H1 (cell line): ENCODE results near the gene HMX1. TPM values are rescaled to one million over a fixed set of nuclear protein-coding genes. Genes with fewer than 3 reads are reported as not detected.

Source experiments
- CTCF ChIA-PET: fragments of 300-600 bp; sonication (Branson Sonifier 250); formaldehyde crosslinking; loops from one replicate; lab custom pipeline; 2021; ENCODE audit not compliant: partially characterized antibody; lab: Charles Lee
- POLR2A ChIA-PET: fragments of 300-600 bp; sonication (Branson Sonifier 250); formaldehyde crosslinking; loops from one replicate; lab custom pipeline; 2021; ENCODE audit warnings: inconsistent platforms; ENCODE audit not compliant: partially characterized antibody; lab: Charles Lee
- DNase-seq, 2 experiments: peaks; one replicate each; pipeline versions ENCODE4 v3.0.0 to v3.0.0-alpha.2; 2010 to 2022; ENCODE audit warnings: low spot score in 2 of 2, low read depth in 1 of 2, mixed read lengths in 1 of 2
- FAIRE-seq: peaks from 2 replicates; lab custom pipeline; 2011; peaks lifted over from hg19 to GRCh38; lab: Jason Lieb, UNC
- H2AFZ ChIP-seq: 2 replicates; pipeline ENCODE4 v1.8.1; 2012; ENCODE audit warnings: low read length, inconsistent platforms
- H2AK5ac ChIP-seq: 2 replicates; pipeline ENCODE4 v1.6.1; 2013; ENCODE audit warnings: low read depth, low read length
- H2BK120ac ChIP-seq: replicated peaks from 2 replicates; pipeline ENCODE3; 2013; ENCODE audit warnings: low read depth, low read length, inconsistent platforms
- H2BK12ac ChIP-seq: 2 replicates; pipeline ENCODE4 v1.6.1; 2013; ENCODE audit warnings: low read depth, low read length
- H2BK15ac ChIP-seq: 2 replicates; pipeline ENCODE4 v1.6.1; 2013; ENCODE audit warnings: low read length
- H2BK20ac ChIP-seq: 2 replicates; pipeline ENCODE4 v1.6.1; 2013; ENCODE audit warnings: low read length
- H2BK5ac ChIP-seq: 2 replicates; pipeline ENCODE4 v1.6.1; 2013; ENCODE audit warnings: low read depth, low read length
- H3K14ac ChIP-seq: 2 replicates; pipeline ENCODE4 v1.6.1; 2013; ENCODE audit warnings: inconsistent platforms; ENCODE audit not compliant: insufficient read length
- H3K18ac ChIP-seq: 2 replicates; pipeline ENCODE4 v1.6.1; 2013; ENCODE audit warnings: low read length; ENCODE audit errors: extremely low read depth
- H3K23ac ChIP-seq: 2 replicates; pipeline ENCODE4 v1.6.1; 2013; ENCODE audit warnings: inconsistent platforms; ENCODE audit not compliant: insufficient read length
- H3K23me2 ChIP-seq: 2 replicates; pipeline ENCODE4 v1.6.1; 2013; ENCODE audit warnings: low read depth, low read length
- H3K27ac ChIP-seq: 2 replicates; pipeline ENCODE4 v1.6.1; 2011; ENCODE audit warnings: low read depth, low read length, inconsistent platforms
- H3K27me3 ChIP-seq, 4 experiments: replicated peaks in 1 of 4; 1 replicate in 1 of 4; 2 replicates in 3 of 4; pipeline versions ENCODE4 v1.6.1 to v1.8.1; 2011 to 2013; ENCODE audit warnings: low read length in 3 of 4, mild to moderate bottlenecking in 3 of 4, inconsistent platforms in 2 of 4, mixed read lengths in 2 of 4, moderate library complexity in 1 of 4; ENCODE audit not compliant: control insufficient read depth in 3 of 4, insufficient read depth in 3 of 4; ENCODE audit errors: extremely low read depth in 1 of 4
- H3K36me3 ChIP-seq, 4 experiments: 2 replicates each; pipeline versions ENCODE4 v1.6.1 to v1.8.1; 2011 to 2013; ENCODE audit warnings: mild to moderate bottlenecking in 4 of 4, low read length in 3 of 4, moderate library complexity in 2 of 4, control low read depth in 1 of 4, inconsistent platforms in 1 of 4; ENCODE audit not compliant: insufficient read depth in 4 of 4, control insufficient read depth in 2 of 4
- H3K4ac ChIP-seq: replicated peaks from 2 replicates; pipeline ENCODE3; 2013; ENCODE audit warnings: low read length, low read depth, mixed read lengths, inconsistent platforms; ENCODE audit not compliant: insufficient read length
- H3K4me1 ChIP-seq, 4 experiments: replicated peaks in 1 of 4; 1 replicate in 1 of 4; 2 replicates in 3 of 4; pipeline versions ENCODE4 v1.6.1 to v1.8.1; 2011 to 2013; ENCODE audit warnings: low read length in 3 of 4, inconsistent platforms in 2 of 4, mixed read lengths in 1 of 4; ENCODE audit not compliant: insufficient read depth in 4 of 4, control insufficient read depth in 3 of 4
- H3K4me2 ChIP-seq, 2 experiments: 2 replicates each; pipeline versions ENCODE4 v1.6.1 to v1.8.1; 2011 to 2013; ENCODE audit warnings: low read depth in 2 of 2, low read length in 2 of 2, control low read depth in 1 of 2, inconsistent platforms in 1 of 2, mild to moderate bottlenecking in 1 of 2; ENCODE audit not compliant: insufficient read depth in 1 of 2
- H3K4me3 ChIP-seq, 4 experiments: fragments of 200-600, 300-600 bp in 1 of 4; sonication (generic), shearing (Covaris generic), sonication (Bioruptor Twin) in 1 of 4; 2 replicates each; pipeline versions ENCODE4 v1.5.1 to v1.8.1; 2011 to 2016; ENCODE audit warnings: low read length in 4 of 4, low read depth in 3 of 4, control low read depth in 2 of 4, inconsistent platforms in 2 of 4, mild to moderate bottlenecking in 2 of 4, mixed read lengths in 1 of 4, moderate library complexity in 1 of 4; ENCODE audit not compliant: insufficient read depth in 2 of 4; ENCODE audit errors: extremely low read depth in 1 of 4
- H3K56ac ChIP-seq: replicated peaks from 2 replicates; pipeline ENCODE3; 2013; ENCODE audit warnings: low read depth, mild to moderate bottlenecking, mixed read lengths, low read length, inconsistent platforms; ENCODE audit not compliant: insufficient read length
- H3K79me1 ChIP-seq: 2 replicates; pipeline ENCODE4 v1.6.1; 2013; ENCODE audit warnings: low read depth, low read length, control low read depth
- H3K79me2 ChIP-seq, 2 experiments: 2 replicates each; pipeline versions ENCODE4 v1.6.1 to v1.8.1; 2012 to 2013; ENCODE audit warnings: low read length in 2 of 2, mild to moderate bottlenecking in 2 of 2, inconsistent platforms in 1 of 2; ENCODE audit not compliant: insufficient read depth in 2 of 2, control insufficient read depth in 1 of 2
- H3K9ac ChIP-seq, 4 experiments: replicated peaks in 1 of 4; 1 replicate in 1 of 4; 2 replicates in 3 of 4; pipeline versions ENCODE4 v1.6.1 to v1.8.1; 2011 to 2013; ENCODE audit warnings: low read depth in 3 of 4, low read length in 3 of 4, control low read depth in 2 of 4, mild to moderate bottlenecking in 2 of 4, moderate library complexity in 2 of 4, inconsistent platforms in 1 of 4; ENCODE audit errors: extremely low read depth in 1 of 4
- H3K9me3 ChIP-seq, 2 experiments: 2 replicates each; pipeline versions ENCODE4 v1.6.1 to v1.8.1; 2012 to 2013; ENCODE audit warnings: mild to moderate bottlenecking in 2 of 2, moderate library complexity in 2 of 2, control low read depth in 1 of 2, inconsistent platforms in 1 of 2, low read depth in 1 of 2, low read length in 1 of 2, mixed read lengths in 1 of 2; ENCODE audit not compliant: insufficient read depth in 2 of 2
- H4K20me1 ChIP-seq, 2 experiments: replicated peaks in 1 of 2; 2 replicates each; pipeline versions ENCODE3 to v1.8.1; 2011 to 2013; ENCODE audit warnings: inconsistent platforms in 2 of 2, low read length in 2 of 2, mild to moderate bottlenecking in 1 of 2; ENCODE audit not compliant: insufficient read depth in 2 of 2, control insufficient read depth in 1 of 2
- H4K5ac ChIP-seq: 2 replicates; pipeline ENCODE4 v1.6.1; 2013; ENCODE audit warnings: low read length, low read depth, mixed read lengths, inconsistent platforms; ENCODE audit not compliant: insufficient read length
- H4K8ac ChIP-seq: 2 replicates; pipeline ENCODE4 v1.8.0; 2013; ENCODE audit warnings: mild to moderate bottlenecking, moderate library complexity, low read length, inconsistent platforms; ENCODE audit not compliant: insufficient read depth; ENCODE audit errors: extremely low read depth
- H4K91ac ChIP-seq: replicated peaks from 2 replicates; pipeline ENCODE3; 2013; ENCODE audit warnings: low read length, mixed read lengths, inconsistent platforms; ENCODE audit not compliant: insufficient read length
- CHD2 ChIP-seq: IDR thresholded peaks from 2 replicates; pipeline ENCODE4 v1.6.1; 2012; ENCODE audit warnings: low read length, improper control_type of control experiment
- POLR2A ChIP-seq, 2 experiments: IDR thresholded peaks; 1 replicate in 1 of 2; 2 replicates in 1 of 2; pipeline ENCODE4 v1.6.1; 2011; ENCODE audit warnings: low read depth in 2 of 2, low read length in 2 of 2, mild to moderate bottlenecking in 2 of 2; ENCODE audit errors: control extremely low read depth in 1 of 2
- RFX5 ChIP-seq: IDR thresholded peaks from 2 replicates; pipeline ENCODE4 v1.6.1; 2011; ENCODE audit warnings: low read depth, low read length, improper control_type of control experiment, borderline replicate concordance
- WGBS, 2 experiments: shearing (Covaris generic) in 1 of 2; methylation state at CpG; one replicate each; pipeline versions ENCODE4 v1.1.6 to v1.1.7; 2013 to 2015; ENCODE audit warnings: low lambda C conversion rate in 2 of 2, mixed read lengths in 2 of 2, inconsistent platforms in 1 of 2, low coverage in 1 of 2, missing lambda C conversion rate in 1 of 2; ENCODE audit not compliant: insufficient replicate concordance in 2 of 2, insufficient coverage in 1 of 2, insufficient read length in 1 of 2; ENCODE audit errors: extremely low coverage in 1 of 2, missing lambda C conversion rate in 1 of 2; 5-methylcytosine and 5-hydroxymethylcytosine counted together
- polyA plus RNA-seq, 7 experiments: library from polyadenylated mRNA; depleted of rRNA in 3 of 7; stranded (reverse) in 5 of 7; unstranded in 2 of 7; fragments of >200 nt in 5 of 7; fragments of 200-250 nt in 2 of 7; gene quantifications; 1 replicate in 5 of 7; 2 replicates in 1 of 7; 4 replicates in 1 of 7; pipeline versions ENCODE4 v1.2.1 to v1.2.3, GENCODE V29; 2011 to 2013; ENCODE audit warnings: missing spikeins in 2 of 7, mixed read lengths in 2 of 7
- total RNA-seq: library from RNA; stranded (reverse); fragmentation: NEBNext Ultra II Directional; extraction: Animal tissue kit (Norgen Biotek cat#: 25700); gene quantifications from 2 replicates; pipeline ENCODE4 v1.2.1, GENCODE V29; 2021

HMX1 gene
- total and polyA plus RNA-seq, 2 of the 8 experiments (the other 6 are each of a cell fraction or from before 2014, with no cell fraction given), result 0.26 TPM; not detected in 1

DNA sequence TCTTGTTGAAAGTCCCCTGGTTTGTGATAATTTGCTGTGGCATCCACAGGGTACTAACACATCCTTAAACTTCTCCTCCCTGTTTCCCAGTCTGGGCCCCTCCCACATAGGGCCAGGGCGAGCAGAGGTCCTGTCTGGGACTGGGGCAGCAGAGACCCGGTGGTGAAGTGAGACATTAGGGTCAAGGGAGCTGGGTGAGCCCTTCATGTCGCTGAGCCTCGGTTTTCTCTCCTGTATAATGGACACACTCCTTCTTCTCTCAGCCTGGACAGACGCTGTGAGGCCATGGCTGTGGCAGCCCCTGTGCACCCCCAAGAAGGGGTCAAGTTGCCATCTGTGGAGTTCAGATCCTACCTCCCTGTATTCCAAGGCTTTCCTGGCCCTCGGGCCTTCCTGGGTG is 33.0 kb upstream of the HMX1 start:
- Histone ChIP-seq H4K20me1 (no peaks in the 10 kb centered on the region), H3K23me2 (no peaks in the 10 kb centered on the region), H3K79me1 (no peaks in the 10 kb centered on the region), H3K27me3 (no peaks in the 10 kb centered on the region; a peak in 1 of 7 replicates), H3K56ac (no peak overlapping the region), H3K4me2 (no peak overlapping the region), H4K5ac (no peak overlapping the region), H2BK20ac (no peak overlapping the region), H3K9me3 (peaks cover 17 to 46% of the 10 kb centered on the region in 2 experiments), H3K4ac (no peak overlapping the region), H3K14ac (no peak overlapping the region), H3K36me3 (no peaks in the 10 kb centered on the region), H3K4me3 (no peak overlapping the region), H4K8ac (no peak overlapping the region), H3K79me2 (no peaks in the 10 kb centered on the region), H3K9ac (no peak overlapping the region), H2AK5ac (no peak overlapping the region), H3K27ac (no peak overlapping the region), H2BK15ac (no peak overlapping the region), H2BK12ac (no peak overlapping the region), H2BK120ac (no peak overlapping the region), H2BK5ac (no peak overlapping the region), H3K4me1 (no peaks in the 10 kb centered on the region), H2AFZ (no peak overlapping the region), H3K18ac (no peak overlapping the region), H3K23ac (no peak overlapping the region), H4K91ac (no peak overlapping the region)
- ChIA-PET POLR2A (no interaction called here), CTCF (interaction anchor here (1.3 to 1.4 kb wide), 3 partner anchors 12 to 13 kb away, joined by 3 to 5 read pairs (median 3); no protein-coding TSS in a partner anchor)
- TF ChIP-seq CHD2, result no peak
- TF ChIP-seq RFX5, result no peak
- no peak for TF ChIP-seq POLR2A (IDR thresholded peaks at IDR 0.05; ENCODE audit: control extremely low read depth in 1 of 2, low read depth in 2 of 2, low read length in 2 of 2)
- no peak for FAIRE-seq
- 71% methylated on average over 6 of the region's 6 CpGs; no CpG with 5 or more reads in 1 of the 2 experiments for WGBS, 2 experiments
- no peak for DNase-seq
